Glutamatergic neuron (in vitro differentiated cells): ENCODE data around the gene PPP1R7. TPM values are rescaled to one million over a fixed set of nuclear protein-coding genes. Genes with fewer than 3 reads are reported as not detected.

Experiments
- DNase-seq: peaks from one replicate; pipeline ENCODE4 v3.0.0; 2022
- H3K27ac Mint-ChIP-seq: one replicate; pipeline ENCODE4 v1.8.0; 2020; ENCODE audit warnings: mild to moderate bottlenecking, mixed read lengths, inconsistent platforms; ENCODE audit not compliant: unreplicated experiment
- H3K27me3 Mint-ChIP-seq: one replicate; pipeline ENCODE4 v1.8.0; 2020; ENCODE audit warnings: mild to moderate bottlenecking, moderate library complexity, mixed read lengths, inconsistent platforms; ENCODE audit not compliant: unreplicated experiment
- H3K36me3 Mint-ChIP-seq: one replicate; pipeline ENCODE4 v1.8.0; 2020; ENCODE audit warnings: mild to moderate bottlenecking, mixed read lengths, inconsistent platforms; ENCODE audit not compliant: unreplicated experiment
- H3K4me1 Mint-ChIP-seq: one replicate; pipeline ENCODE4 v1.8.0; 2020; ENCODE audit warnings: mild to moderate bottlenecking, low read depth, mixed read lengths, inconsistent platforms; ENCODE audit not compliant: unreplicated experiment
- H3K4me3 Mint-ChIP-seq: one replicate; pipeline ENCODE4 v1.8.0; 2020; ENCODE audit warnings: mild to moderate bottlenecking, mixed read lengths, inconsistent platforms; ENCODE audit not compliant: unreplicated experiment
- H3K9me3 Mint-ChIP-seq: one replicate; pipeline ENCODE4 v1.8.0; 2020; ENCODE audit warnings: mild to moderate bottlenecking, moderate library complexity, mixed read lengths, inconsistent platforms; ENCODE audit not compliant: unreplicated experiment
- CTCF ChIP-seq: fragments of 200-600 bp; sonication (generic); IDR thresholded peaks from one replicate; pipeline ENCODE4 v1.5.0; 2021; ENCODE audit not compliant: partially characterized antibody, unreplicated experiment
- total RNA-seq: library from RNA; stranded (reverse); fragmentation: NEBNext Ultra II Directional; extraction: Animal tissue kit (Norgen Biotek cat#: 25700); gene quantifications from one replicate; pipeline ENCODE4 v1.2.1, GENCODE V29; 2021; ENCODE audit not compliant: unreplicated experiment

PPP1R7 gene
- total RNA-seq, 1 donor from 2014 or later = 53.9 TPM

- no peaks in the 10 kb centered on the region for H3K4me1 Mint-ChIP-seq
- no peak for TF ChIP-seq CTCF
- no peak overlapping the region for H3K27ac Mint-ChIP-seq
- peaks cover 7% of the 10 kb centered on the region for H3K27me3 Mint-ChIP-seq
- H3K9me3 Mint-ChIP-seq = peaks cover 4% of the 10 kb centered on the region
- H3K4me3 Mint-ChIP-seq = no peak overlapping the region
- no peak for DNase-seq
- H3K36me3 Mint-ChIP-seq = no peaks in the 10 kb centered on the region
Observed at GRCh38 chr2:241139531-241140444, 10.5 kb upstream of the PPP1R7 start.

GRCh38 chr2:241140445-241140840, 9.8 kb upstream of the PPP1R7 start:
- no peak for DNase-seq
- no peak overlapping the region for H3K4me3 Mint-ChIP-seq
- peaks cover 7% of the 10 kb centered on the region for H3K27me3 Mint-ChIP-seq
- H3K36me3 Mint-ChIP-seq = no peaks in the 10 kb centered on the region
- no peak for TF ChIP-seq CTCF
- H3K27ac Mint-ChIP-seq = no peak overlapping the region
- peaks cover 4% of the 10 kb centered on the region for H3K9me3 Mint-ChIP-seq
- no peaks in the 10 kb centered on the region for H3K4me1 Mint-ChIP-seq

GRCh38 chr2:241141214-241141770, 9.0 kb upstream of the PPP1R7 start:
- no peak for TF ChIP-seq CTCF
- peaks cover 7% of the 10 kb centered on the region for H3K27me3 Mint-ChIP-seq
- H3K9me3 Mint-ChIP-seq = peaks cover 4% of the 10 kb centered on the region
- H3K36me3 Mint-ChIP-seq = no peaks in the 10 kb centered on the region
- H3K4me3 Mint-ChIP-seq = no peak overlapping the region
- no peaks in the 10 kb centered on the region for H3K4me1 Mint-ChIP-seq
- DNase-seq = no peak
- no peak overlapping the region for H3K27ac Mint-ChIP-seq

- H3K27ac Mint-ChIP-seq = peak overlapping the region; percentile 62
- TF ChIP-seq CTCF = no peak
- H3K4me1 Mint-ChIP-seq = no peaks in the 10 kb centered on the region
- peaks cover 7% of the 10 kb centered on the region for H3K27me3 Mint-ChIP-seq
- no peak overlapping the region for H3K4me3 Mint-ChIP-seq
- H3K36me3 Mint-ChIP-seq = no peaks in the 10 kb centered on the region
- peaks cover 4% of the 10 kb centered on the region for H3K9me3 Mint-ChIP-seq
- DNase-seq = no peak
Observed at GRCh38 chr2:241142063-241142462, 8.2 kb upstream of the PPP1R7 start.

GRCh38 chr2:241142593-241142992, 7.7 kb upstream of the PPP1R7 start:
- no peak for DNase-seq
- Mint-ChIP-seq H3K4me3 (no peak overlapping the region), H3K4me1 (no peaks in the 10 kb centered on the region), H3K36me3 (no peaks in the 10 kb centered on the region), H3K27me3 (peaks cover 7% of the 10 kb centered on the region), H3K27ac (no peak overlapping the region), H3K9me3 (peaks cover 4% of the 10 kb centered on the region)
- TF ChIP-seq CTCF = no peak
